HEK293T (cell line): ENCODE data around the gene KIF4A.
"Not testable (repeated sequence)": the region's sequence is repeated elsewhere in the genome, so short reads cannot be mapped to it uniquely, and the experiment has no call there.

Source experiments
- CTCF ChIA-PET: fragments of 350-600 bp; formaldehyde crosslinking; extraction: SDS; loops from one replicate; lab custom pipeline; 2021; ENCODE audit warnings: antibody characterized with exemption, inconsistent platforms; lab: Yijun Ruan, JAX
- POLR2A ChIA-PET: fragments of 350-600 bp; formaldehyde crosslinking; extraction: SDS; loops from one replicate; lab custom pipeline; 2020; ENCODE audit warnings: antibody characterized with exemption, inconsistent platforms; lab: Yijun Ruan, JAX
- DNase-seq: peaks from one replicate; pipeline ENCODE4 v3.0.0; 2012; ENCODE audit warnings: mixed read lengths; ENCODE audit errors: extremely low spot score
- ARNT ChIP-seq: fragments of 450-650 bp; IDR thresholded peaks from 2 replicates; pipeline ENCODE4 v1.6.1; 2017; ENCODE audit warnings: mild to moderate bottlenecking
- BHLHE40 ChIP-seq: fragments of 450-650 bp; IDR thresholded peaks from 2 replicates; pipeline ENCODE4 v1.6.1; 2016; ENCODE audit warnings: mild to moderate bottlenecking, moderate library complexity, borderline replicate concordance
- CTBP1 ChIP-seq: fragments of 450-650 bp; IDR thresholded peaks from 2 replicates; pipeline ENCODE4 v1.6.1; 2016; ENCODE audit warnings: borderline replicate concordance
- ELF4 ChIP-seq: fragments of 450-650 bp; IDR thresholded peaks from 2 replicates; pipeline ENCODE4 v1.6.1; 2017; ENCODE audit warnings: antibody characterized with exemption
- FOXA1 ChIP-seq: fragments of 450-650 bp; IDR thresholded peaks from 2 replicates; pipeline ENCODE4 v1.6.1; 2016; ENCODE audit warnings: mild to moderate bottlenecking
- FOXK2 ChIP-seq: fragments of 450-650 bp; IDR thresholded peaks from 2 replicates; pipeline ENCODE4 v1.6.1; 2016; ENCODE audit warnings: mild to moderate bottlenecking
- FOXM1 ChIP-seq: fragments of 450-650 bp; IDR thresholded peaks from 2 replicates; pipeline ENCODE4 v1.6.1; 2017; ENCODE audit warnings: mild to moderate bottlenecking, borderline replicate concordance
- HDGF ChIP-seq: fragments of 450-650 bp; IDR thresholded peaks from 2 replicates; pipeline ENCODE4 v1.6.1; 2017; ENCODE audit warnings: antibody characterized with exemption, borderline replicate concordance
- L3MBTL2 ChIP-seq: fragments of 450-650 bp; conservative IDR thresholded peaks from 2 replicates; pipeline ENCODE4 v1.6.1; 2016; ENCODE audit warnings: mild to moderate bottlenecking
- LEF1 ChIP-seq: fragments of 450-650 bp; IDR thresholded peaks from 2 replicates; pipeline ENCODE4 v1.6.1; 2017; ENCODE audit warnings: mild to moderate bottlenecking, borderline replicate concordance
- NFRKB ChIP-seq: fragments of 450-650 bp; IDR thresholded peaks from 2 replicates; pipeline ENCODE4 v1.6.1; 2016; ENCODE audit warnings: mild to moderate bottlenecking, moderate library complexity
- PKNOX1 ChIP-seq: fragments of 450-650 bp; IDR thresholded peaks from 2 replicates; pipeline ENCODE4 v1.6.1; 2016
- SP1 ChIP-seq: fragments of 450-650 bp; IDR thresholded peaks from 2 replicates; pipeline ENCODE4 v1.6.1; 2017
- SUZ12 ChIP-seq: fragments of 450-650 bp; IDR thresholded peaks from 2 replicates; pipeline ENCODE4 v1.6.1; 2016; ENCODE audit warnings: mild to moderate bottlenecking
- TARDBP ChIP-seq: fragments of 450-650 bp; IDR thresholded peaks from 2 replicates; pipeline ENCODE4 v1.6.1; 2016
- ZNF384 ChIP-seq: fragments of 450-650 bp; IDR thresholded peaks from 2 replicates; pipeline ENCODE4 v1.6.1; 2016

Gene KIF4A, protein sequence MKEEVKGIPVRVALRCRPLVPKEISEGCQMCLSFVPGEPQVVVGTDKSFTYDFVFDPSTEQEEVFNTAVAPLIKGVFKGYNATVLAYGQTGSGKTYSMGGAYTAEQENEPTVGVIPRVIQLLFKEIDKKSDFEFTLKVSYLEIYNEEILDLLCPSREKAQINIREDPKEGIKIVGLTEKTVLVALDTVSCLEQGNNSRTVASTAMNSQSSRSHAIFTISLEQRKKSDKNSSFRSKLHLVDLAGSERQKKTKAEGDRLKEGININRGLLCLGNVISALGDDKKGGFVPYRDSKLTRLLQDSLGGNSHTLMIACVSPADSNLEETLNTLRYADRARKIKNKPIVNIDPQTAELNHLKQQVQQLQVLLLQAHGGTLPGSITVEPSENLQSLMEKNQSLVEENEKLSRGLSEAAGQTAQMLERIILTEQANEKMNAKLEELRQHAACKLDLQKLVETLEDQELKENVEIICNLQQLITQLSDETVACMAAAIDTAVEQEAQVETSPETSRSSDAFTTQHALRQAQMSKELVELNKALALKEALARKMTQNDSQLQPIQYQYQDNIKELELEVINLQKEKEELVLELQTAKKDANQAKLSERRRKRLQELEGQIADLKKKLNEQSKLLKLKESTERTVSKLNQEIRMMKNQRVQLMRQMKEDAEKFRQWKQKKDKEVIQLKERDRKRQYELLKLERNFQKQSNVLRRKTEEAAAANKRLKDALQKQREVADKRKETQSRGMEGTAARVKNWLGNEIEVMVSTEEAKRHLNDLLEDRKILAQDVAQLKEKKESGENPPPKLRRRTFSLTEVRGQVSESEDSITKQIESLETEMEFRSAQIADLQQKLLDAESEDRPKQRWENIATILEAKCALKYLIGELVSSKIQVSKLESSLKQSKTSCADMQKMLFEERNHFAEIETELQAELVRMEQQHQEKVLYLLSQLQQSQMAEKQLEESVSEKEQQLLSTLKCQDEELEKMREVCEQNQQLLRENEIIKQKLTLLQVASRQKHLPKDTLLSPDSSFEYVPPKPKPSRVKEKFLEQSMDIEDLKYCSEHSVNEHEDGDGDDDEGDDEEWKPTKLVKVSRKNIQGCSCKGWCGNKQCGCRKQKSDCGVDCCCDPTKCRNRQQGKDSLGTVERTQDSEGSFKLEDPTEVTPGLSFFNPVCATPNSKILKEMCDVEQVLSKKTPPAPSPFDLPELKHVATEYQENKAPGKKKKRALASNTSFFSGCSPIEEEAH

DNA sequence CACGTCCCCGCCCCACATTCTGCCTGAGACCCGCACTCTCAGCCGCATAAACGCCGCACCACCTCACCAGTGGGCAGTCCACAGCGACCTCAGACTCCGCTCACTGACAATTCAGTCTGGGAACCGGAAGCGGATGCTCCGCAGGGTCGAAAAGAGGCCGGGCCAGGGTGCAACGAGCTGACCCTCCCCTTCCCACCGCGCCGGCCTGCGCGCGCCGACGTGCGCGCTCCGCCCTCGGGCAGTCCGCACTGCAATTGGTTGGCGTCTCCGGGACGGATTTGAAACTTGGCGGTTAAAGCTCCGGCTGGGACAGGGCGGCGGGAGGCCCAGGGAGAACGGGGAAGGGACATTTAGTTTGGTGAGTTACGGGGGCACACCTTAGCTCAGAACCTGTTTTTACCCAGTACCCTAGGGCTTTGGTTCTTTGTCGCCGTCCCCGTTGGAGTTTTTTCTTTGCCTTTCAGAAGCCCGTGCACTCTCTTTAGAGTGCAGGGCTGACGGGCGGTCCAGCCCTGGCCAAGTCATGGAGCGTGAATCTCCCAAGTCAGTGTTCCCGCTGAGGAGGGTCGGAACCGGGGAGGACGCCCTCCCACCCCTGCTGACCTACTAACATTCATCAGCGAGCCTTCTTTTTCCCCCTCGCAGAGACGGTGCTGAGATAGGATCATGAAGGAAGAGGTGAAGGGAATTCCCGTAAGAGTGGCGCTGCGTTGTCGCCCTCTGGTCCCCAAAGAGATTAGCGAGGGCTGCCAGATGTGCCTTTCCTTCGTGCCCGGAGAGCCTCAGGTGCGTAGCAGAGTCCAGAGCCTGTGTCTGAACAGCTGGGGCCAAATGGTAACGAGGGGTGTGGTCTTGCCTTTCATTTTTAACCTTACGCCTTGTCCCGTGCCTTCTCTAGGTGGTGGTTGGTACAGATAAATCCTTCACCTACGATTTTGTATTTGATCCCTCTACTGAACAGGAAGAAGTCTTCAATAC, at the start of gene KIF4A, which contains the start of gene PDZD11:
KIF4A (plus strand) TSS at position 312 of the 978 bp plus-strand sequence; CDS start at position 667, 355 bp downstream.
PDZD11 (minus strand) TSS at position 135 of the 978 bp plus-strand sequence. CDS start 586 bp downstream, outside the sequence.
- ChIA-PET POLR2A (interaction anchor here (0.6 to 1.9 kb wide), 12 partner anchors 10 to 668 kb away, joined by 3 to 17 read pairs (median 3); no protein-coding TSS in a partner anchor), CTCF (no interaction called here)
- peak; percentile 85 for TF ChIP-seq FOXM1
- TF ChIP-seq HDGF, result no peak
- peak; percentile 90 for DNase-seq

DNA sequence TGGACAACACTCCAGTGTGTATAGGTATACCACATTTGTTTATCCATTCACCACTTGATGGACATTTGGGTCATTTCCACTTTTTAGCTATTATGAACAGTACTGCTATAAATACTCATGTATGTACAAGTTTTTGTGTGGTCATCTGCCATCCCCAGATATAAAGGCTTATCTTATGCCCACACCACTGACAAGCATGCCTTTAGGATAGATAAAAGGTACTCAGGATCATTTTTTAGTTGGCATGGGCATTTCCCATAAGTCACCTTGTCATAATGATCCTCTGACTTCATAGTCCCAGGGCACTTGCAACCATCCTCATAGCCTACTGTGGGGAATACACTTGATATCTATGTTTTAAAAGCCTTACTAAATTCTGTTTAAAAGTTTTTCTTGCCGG, 49.2 kb upstream of the KIF4A start:
- no peak for DNase-seq
- POLR2A ChIA-PET, result no interaction called here
- CTCF ChIA-PET, result no interaction called here
- TF ChIP-seq ARNT (no peak), FOXA1 (no peak), CTBP1 (no peak), ZNF384 (no peak), FOXK2 (no peak), ELF4 (no peak), SP1 (no peak), PKNOX1 (no peak), HDGF (no peak), BHLHE40 (no peak), FOXM1 (no peak), SUZ12 (no peak), LEF1 (no peak), NFRKB (no peak), L3MBTL2 (no peak)

- CTCF ChIA-PET, result interaction anchor here (0.7 to 1.1 kb wide), 2 partner anchors 108 to 210 kb away, joined by 4 read pairs; partner anchors contain the start of gene IGBP1
Observed at GRCh38 chrX:70241501-70241900, 48.4 kb upstream of the KIF4A start.

GRCh38 chrX:70243601-70244000, 46.3 kb upstream of the KIF4A start:
- CTCF ChIA-PET, POLR2A ChIA-PET, DNase-seq: not testable (repeated sequence)

More at GRCh38 chrX:70241501-70241900, 48.4 kb upstream of the KIF4A start:
- POLR2A ChIA-PET, result no interaction called here
- no peak for DNase-seq
- TF ChIP-seq FOXA1 (no peak), LEF1 (no peak), SP1 (no peak), ZNF384 (no peak), HDGF (no peak), FOXM1 (no peak), L3MBTL2 (no peak), FOXK2 (no peak)

- ChIA-PET POLR2A (no interaction called here), CTCF (interaction anchor here (0.7 kb wide), 1 partner anchor 69 kb away, joined by 3 read pairs; no protein-coding TSS in a partner anchor)
- DNase-seq, result no peak
- TF ChIP-seq SUZ12 (no peak), CTBP1 (no peak), ARNT (no peak), FOXA1 (no peak), FOXM1 (no peak), HDGF (no peak), ZNF384 (no peak), PKNOX1 (no peak), BHLHE40 (no peak), ELF4 (no peak), FOXK2 (no peak), TARDBP (no peak), LEF1 (no peak), SP1 (no peak), NFRKB (no peak), L3MBTL2 (no peak)
Observed at GRCh38 chrX:70244881-70245280, 45.0 kb upstream of the KIF4A start.
